Smooth muscle cell of trachea (primary cell): Measurements from ENCODE around the gene NUBP2. TPM values are rescaled to one million over a fixed set of nuclear protein-coding genes. Genes with fewer than 3 reads are reported as not detected.

Source experiments
- total RNA-seq: library from RNA; depleted of rRNA; stranded (reverse); fragments of >200 nt; gene quantifications from 2 replicates; pipeline ENCODE4 v1.2.1, GENCODE V29; 2014

Gene NUBP2, protein sequence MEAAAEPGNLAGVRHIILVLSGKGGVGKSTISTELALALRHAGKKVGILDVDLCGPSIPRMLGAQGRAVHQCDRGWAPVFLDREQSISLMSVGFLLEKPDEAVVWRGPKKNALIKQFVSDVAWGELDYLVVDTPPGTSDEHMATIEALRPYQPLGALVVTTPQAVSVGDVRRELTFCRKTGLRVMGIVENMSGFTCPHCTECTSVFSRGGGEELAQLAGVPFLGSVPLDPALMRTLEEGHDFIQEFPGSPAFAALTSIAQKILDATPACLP
- 70.0 and 90.2 TPM in 2 replicates for total RNA-seq

DNA sequence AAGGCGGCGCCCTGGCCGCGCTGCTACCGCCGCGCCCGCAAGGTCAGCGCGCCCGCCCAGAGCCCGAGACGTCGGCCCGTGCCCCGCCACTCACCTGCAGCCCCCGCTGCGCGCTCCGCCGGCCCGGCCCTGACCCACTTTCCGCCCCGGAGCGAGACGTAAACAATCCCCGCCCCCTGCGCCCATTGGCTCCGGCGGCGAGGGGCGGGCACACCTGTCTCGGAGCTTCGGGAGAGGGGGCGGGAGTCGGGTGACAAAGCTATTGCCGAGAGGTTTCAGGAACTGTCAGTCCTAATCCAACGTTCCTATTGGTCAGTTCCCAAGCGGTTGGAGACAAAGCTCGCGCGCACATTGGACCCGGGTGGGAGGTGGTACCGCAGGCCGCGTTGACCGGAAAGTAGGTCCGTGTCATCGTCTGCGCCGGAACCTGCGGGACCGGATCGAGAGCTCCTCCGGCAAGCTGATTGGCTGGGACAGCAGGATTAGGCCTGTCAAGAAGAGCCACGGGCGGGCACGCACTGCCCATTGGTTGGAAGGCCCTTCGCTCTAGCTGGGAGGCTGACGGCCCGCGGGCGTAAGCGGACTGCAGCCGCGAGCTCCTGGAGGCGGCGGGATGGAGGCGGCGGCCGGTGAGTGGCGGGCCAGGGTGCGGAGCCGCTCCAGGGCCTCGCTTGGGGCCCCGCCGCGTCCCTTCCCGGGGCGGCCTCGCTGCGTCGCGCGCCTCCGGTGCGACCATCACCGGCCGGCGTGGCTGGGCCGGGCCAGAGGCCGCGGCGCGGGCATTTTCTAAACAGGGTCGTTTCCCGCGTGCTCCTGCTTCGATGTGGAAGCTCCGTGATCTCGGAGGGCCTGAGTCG is at the start of gene NUBP2, which contains the start of gene SPSB3:
Gene NUBP2 (plus strand): TSS at position 553 of the 857 bp plus-strand sequence. CDS start 61 bp downstream, at position 614.
Gene SPSB3 (minus strand): TSS at position 164 of the 857 bp plus-strand sequence. CDS start 1,088 bp downstream, outside the sequence.

DNA sequence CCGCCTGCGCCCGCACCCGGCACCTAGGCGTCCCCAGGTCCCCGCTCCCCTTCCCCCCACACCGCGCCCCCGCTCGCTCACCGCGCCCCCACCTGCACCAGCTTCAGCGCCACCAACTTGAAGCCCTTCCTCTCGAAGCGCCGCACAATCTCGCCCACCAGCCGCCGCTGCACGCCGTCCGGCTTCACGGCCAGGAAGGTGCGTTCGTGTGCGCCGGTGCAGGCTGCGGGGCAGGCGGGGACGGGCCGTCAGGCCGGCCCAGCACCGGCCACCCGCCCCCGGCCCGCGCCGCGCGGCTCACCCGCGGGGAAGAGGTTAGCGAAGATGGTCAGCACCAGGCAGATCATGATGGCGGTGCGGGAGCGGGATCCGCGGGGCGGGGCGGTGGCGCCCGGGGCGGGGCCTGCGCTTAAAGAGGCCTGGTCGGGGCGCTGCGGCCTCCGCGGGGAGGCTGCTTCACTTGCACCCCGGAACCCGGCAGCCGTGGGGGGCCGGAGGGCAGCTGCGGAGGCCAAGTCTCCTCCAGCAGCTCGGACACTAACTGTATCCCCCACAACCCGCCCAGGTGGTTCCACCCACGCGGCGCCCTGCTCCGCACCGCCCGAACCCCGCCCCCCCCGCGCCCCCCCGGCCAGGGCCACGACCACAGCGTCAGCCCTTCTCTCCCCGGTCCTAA is 11.4 kb upstream of the NUBP2 start, which contains the start of gene NME3:
Gene NME3 (minus strand): TSS at position 356 of the 676 bp plus-strand sequence. CDS start 9 bp downstream, at position 347.

DNA sequence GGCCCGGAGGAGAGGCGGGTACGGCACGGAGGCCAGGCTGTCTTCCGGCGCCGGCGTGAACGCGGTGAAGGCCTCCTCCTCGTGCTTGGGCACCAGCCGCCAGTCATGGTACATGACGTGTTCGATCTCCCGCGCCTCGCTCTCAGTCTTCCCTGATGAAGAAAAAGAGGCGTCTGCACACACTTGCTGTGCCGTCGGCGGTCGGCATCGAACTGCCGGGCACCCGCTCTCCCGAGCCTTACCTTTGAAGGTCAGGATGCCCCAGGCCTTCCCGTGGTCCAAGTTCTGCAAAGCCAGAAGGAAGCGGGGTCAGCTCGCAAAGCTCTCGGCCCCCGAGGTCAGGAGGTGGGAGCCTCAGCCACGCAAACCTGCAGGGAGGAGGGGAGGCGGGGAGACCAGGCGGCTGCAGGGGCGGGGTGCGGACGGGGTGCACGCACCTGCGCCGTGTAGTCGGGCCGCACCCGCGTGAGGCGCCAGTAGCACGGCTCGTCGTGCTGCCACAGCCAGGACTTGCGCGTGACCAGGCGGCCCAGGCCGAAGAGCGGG is 10.3 kb upstream of the NUBP2 start, which contains the start of gene EME2:
Gene EME2 (plus strand): TSS at position 449 of the 546 bp plus-strand sequence. CDS start 418 bp downstream, outside the sequence.

DNA sequence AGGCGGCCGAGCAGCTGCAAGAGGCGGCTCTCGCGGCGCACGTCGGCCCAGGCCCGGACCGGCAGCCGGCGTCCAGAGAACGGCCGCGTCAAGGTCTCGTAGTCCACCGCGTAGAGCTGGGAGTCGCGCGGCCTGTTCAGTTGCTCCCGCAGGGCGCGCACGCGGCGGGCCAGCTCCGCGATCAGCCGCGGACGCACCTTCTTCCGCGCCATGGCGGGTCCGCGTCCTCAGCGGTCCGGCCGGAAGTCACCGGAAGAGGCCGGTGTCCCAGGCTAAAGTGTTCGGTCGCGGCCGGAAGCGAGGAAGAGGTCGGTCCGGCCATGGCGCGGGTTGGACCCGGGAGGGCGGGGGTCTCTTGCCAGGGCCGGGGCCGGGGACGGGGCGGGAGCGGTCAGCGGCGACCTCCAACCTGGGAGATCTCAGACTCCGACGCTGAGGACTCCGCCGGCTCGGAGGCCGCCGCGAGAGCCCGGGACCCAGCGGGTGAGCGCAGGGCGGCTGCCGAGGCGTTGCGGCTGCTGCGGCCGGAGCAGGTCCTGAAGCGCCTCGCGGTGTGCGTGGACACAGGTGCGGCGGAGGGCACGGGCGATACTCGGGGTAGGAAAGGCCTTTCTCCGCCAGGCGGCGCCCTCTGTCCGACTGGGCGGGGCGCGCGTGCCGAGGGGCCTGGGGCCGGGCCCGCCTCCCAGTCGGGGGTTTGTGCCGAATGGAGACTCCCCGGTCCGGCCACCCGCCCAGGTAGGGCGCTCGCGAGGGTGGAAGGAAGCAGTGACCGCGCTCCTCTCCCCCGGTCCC is 9.7 kb upstream of the NUBP2 start, which contains the start of gene MRPS34:
Gene MRPS34 (minus strand): TSS at position 227 of the 795 bp plus-strand sequence. CDS start 15 bp downstream, at position 212.

DNA sequence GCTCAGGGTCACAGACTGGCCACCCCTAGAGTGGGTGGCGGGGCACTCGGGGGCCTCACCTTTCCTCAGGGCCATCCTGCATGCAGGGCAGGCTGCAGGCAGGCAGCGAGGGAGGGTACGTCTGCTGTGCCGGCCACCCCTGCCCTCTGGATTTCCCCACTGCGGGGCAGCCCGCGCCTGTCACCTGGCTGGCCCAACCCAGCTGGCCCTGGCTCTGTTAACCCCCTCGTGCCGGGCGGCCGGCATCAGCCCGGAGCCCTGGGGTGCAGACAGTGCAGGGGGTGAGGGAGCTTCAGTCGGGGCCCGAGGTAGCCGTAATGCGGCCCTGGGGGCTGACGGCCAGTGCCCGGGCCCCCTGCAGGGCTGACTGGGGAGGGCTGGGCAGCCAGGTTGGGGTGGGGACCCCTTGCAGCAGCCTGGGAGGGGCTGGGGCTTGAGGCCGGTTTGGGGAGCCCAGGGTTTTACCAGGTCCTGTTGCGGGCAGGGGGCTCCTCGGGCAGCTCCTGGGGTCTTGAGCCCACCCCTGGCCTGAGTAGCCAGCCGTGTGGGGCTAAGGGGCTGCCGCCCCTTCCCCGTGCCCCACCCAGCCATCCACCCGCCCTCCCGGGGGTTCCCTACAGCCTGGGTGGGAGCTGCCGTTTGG is 10.9 kb downstream of the NUBP2 start, which contains the start of gene IGFALS:
Gene IGFALS (minus strand): TSS at position 128 of the 643 bp plus-strand sequence. CDS start 53 bp downstream, at position 75.

DNA sequence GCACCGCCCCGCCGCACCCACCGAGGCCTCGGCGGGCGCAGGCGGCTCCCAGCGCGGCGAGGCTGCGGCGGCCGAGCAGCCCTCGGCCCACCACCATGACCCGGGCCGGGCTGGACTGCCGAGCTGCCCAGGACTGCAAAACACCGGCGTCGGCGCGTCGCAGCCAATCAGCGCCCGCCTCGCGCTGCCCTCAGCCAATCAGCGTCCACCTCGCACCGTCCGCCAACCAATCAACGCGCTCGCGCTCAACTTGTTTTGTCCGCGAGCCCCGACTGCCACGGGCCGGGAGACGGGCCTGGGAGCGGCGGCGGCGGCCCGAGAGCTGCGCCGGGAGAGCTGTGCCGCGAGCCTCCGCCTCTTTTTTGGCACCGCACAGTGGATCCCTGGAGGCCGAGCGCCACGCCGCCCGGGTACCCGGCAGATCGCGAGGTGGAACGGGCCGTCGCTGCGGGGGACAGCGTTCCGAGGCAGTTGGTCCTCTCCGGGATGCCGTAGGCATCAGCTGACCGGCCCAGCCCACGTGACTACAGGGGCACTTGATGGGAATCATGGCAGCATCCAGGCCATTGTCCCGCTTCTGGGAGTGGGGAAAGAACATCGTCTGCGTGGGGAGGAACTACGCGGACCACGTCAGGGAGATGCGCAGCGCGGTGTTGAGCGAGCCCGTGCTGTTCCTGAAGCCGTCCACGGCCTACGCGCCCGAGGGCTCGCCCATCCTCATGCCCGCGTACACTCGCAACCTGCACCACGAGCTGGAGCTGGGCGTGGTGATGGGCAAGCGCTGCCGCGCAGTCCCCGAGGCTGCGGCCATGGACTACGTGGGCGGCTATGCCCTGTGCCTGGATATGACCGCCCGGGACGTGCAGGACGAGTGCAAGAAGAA is 44.2 kb downstream of the NUBP2 start, which contains the start of the genes FAHD1 and HAGH:
Gene FAHD1 (plus strand): TSS at position 516 of the 883 bp plus-strand sequence. CDS start 33 bp downstream, at position 549.
Gene HAGH (minus strand): TSS at position 135 of the 883 bp plus-strand sequence. CDS start 38 bp downstream, at position 97.

Other genes starting within 250 kb of the NUBP2 start
- gene TMEM204, start 249.3 kb upstream of the NUBP2 start, total RNA-seq: 9.0 and 10.1 TPM in 2 replicates
- gene IFT140, start 170.9 kb upstream of the NUBP2 start, total RNA-seq: 32.1 and 55.1 TPM in 2 replicates
- 8.6 and 8.8 TPM in 2 replicates for gene CRAMP1, start 170.6 kb upstream of the NUBP2 start, total RNA-seq
- gene JPT2, start 104.7 kb upstream of the NUBP2 start, total RNA-seq: 32.7 and 50.9 TPM in 2 replicates
- 48.4 and 59.9 TPM in 2 replicates for gene MAPK8IP3, start 76.8 kb upstream of the NUBP2 start, total RNA-seq
- 47.7 and 66.5 TPM in 2 replicates for gene NME3, start 11.4 kb upstream of the NUBP2 start, total RNA-seq
- gene EME2, start 10.2 kb upstream of the NUBP2 start, total RNA-seq: 13.5 and 18.0 TPM in 2 replicates
- 73.8 and 84.8 TPM in 2 replicates for gene MRPS34, start 9.8 kb upstream of the NUBP2 start, total RNA-seq
- 31.3 and 42.3 TPM in 2 replicates for gene SPSB3, start 389 bp upstream of the NUBP2 start, total RNA-seq
- gene IGFALS, start 10.7 kb downstream of the NUBP2 start, total RNA-seq: under 0.01 and 0.15 TPM in 2 replicates
- 25.9 and 33.9 TPM in 2 replicates for gene HAGH, start 43.9 kb downstream of the NUBP2 start, total RNA-seq
- 82.9 and 96.4 TPM in 2 replicates for gene FAHD1, start 44.2 kb downstream of the NUBP2 start, total RNA-seq
- gene MEIOB, start 89.2 kb downstream of the NUBP2 start, total RNA-seq: 0.15 and 0.33 TPM in 2 replicates
- not detected in 2 replicates for gene HS3ST6, start 135.5 kb downstream of the NUBP2 start, total RNA-seq
- 6.1 TPM in 2 replicates for gene MSRB1, start 160.2 kb downstream of the NUBP2 start, total RNA-seq
- not detected in 2 replicates for gene RPL3L, start 171.7 kb downstream of the NUBP2 start, total RNA-seq
- 139 and 192 TPM in 2 replicates for gene NDUFB10, start 176.6 kb downstream of the NUBP2 start, total RNA-seq
- gene RPS2, start 181.9 kb downstream of the NUBP2 start, total RNA-seq: 1,747 and 2,610 TPM in 2 replicates
- not detected in 2 replicates for gene RNF151, start 183.9 kb downstream of the NUBP2 start, total RNA-seq
- 40.2 and 56.6 TPM in 2 replicates for gene TBL3, start 189.1 kb downstream of the NUBP2 start, total RNA-seq
- gene NOXO1, start 198.5 kb downstream of the NUBP2 start, total RNA-seq: 0.15 TPM in 1 of 2 replicates, not detected in the other
- gene GFER, start 201.2 kb downstream of the NUBP2 start, total RNA-seq: 14.7 and 17.7 TPM in 2 replicates
- 4.8 and 9.4 TPM in 2 replicates for gene SYNGR3, start 207.0 kb downstream of the NUBP2 start, total RNA-seq
- 27.3 and 27.5 TPM in 2 replicates for gene ZNF598, start 226.9 kb downstream of the NUBP2 start, total RNA-seq
- gene NPW, start 236.8 kb downstream of the NUBP2 start, total RNA-seq: 0.29 and 2.5 TPM in 2 replicates
- 30.5 and 60.4 TPM in 2 replicates for gene NHERF2, start 243.9 kb downstream of the NUBP2 start, total RNA-seq